Progenitor cell of endocrine pancreas (in vitro differentiated cells): ENCODE measurements around the gene FER. TPM values are rescaled to one million over a fixed set of nuclear protein-coding genes. Genes with fewer than 3 reads are reported as not detected.

Experiments used
- DNase-seq: peaks from one replicate; pipeline ENCODE4 v3.0.0; 2021; ENCODE audit warnings: low spot score; ENCODE audit not compliant: unreplicated experiment
- H3K27ac Mint-ChIP-seq: 2 replicates; pipeline ENCODE4 v1.8.0; 2021; ENCODE audit warnings: mild to moderate bottlenecking, moderate library complexity, mixed read lengths
- H3K27me3 Mint-ChIP-seq: 2 replicates; pipeline ENCODE4 v1.8.0; 2021; ENCODE audit warnings: mixed read lengths
- H3K36me3 Mint-ChIP-seq: 2 replicates; pipeline ENCODE4 v1.8.0; 2022; ENCODE audit warnings: mixed read lengths; ENCODE audit not compliant: insufficient read depth
- H3K4me1 Mint-ChIP-seq: 2 replicates; pipeline ENCODE4 v1.8.0; 2021; ENCODE audit warnings: low read depth, mixed read lengths
- H3K4me3 Mint-ChIP-seq: 2 replicates; pipeline ENCODE4 v1.8.0; 2021; ENCODE audit warnings: low read depth, mild to moderate bottlenecking, moderate library complexity, mixed read lengths
- H3K9me3 Mint-ChIP-seq: 2 replicates; pipeline ENCODE4 v1.8.0; 2021; ENCODE audit warnings: low read depth, mixed read lengths
- total RNA-seq: library from RNA; stranded (reverse); gene quantifications from 2 replicates; pipeline ENCODE4 v1.2.1, GENCODE V29; 2021
- TF ChIP-seq, protein P1 (sequence below): fragments of 200-600 bp; sonication (generic); IDR thresholded peaks from one replicate; pipeline ENCODE4 v1.5.0; 2021; ENCODE audit warnings: antibody characterized with exemption, mild to moderate bottlenecking; ENCODE audit not compliant: unreplicated experiment

The FER gene
- total RNA-seq, 1 donor from 2014 or later = 34.8 TPM

DNA sequence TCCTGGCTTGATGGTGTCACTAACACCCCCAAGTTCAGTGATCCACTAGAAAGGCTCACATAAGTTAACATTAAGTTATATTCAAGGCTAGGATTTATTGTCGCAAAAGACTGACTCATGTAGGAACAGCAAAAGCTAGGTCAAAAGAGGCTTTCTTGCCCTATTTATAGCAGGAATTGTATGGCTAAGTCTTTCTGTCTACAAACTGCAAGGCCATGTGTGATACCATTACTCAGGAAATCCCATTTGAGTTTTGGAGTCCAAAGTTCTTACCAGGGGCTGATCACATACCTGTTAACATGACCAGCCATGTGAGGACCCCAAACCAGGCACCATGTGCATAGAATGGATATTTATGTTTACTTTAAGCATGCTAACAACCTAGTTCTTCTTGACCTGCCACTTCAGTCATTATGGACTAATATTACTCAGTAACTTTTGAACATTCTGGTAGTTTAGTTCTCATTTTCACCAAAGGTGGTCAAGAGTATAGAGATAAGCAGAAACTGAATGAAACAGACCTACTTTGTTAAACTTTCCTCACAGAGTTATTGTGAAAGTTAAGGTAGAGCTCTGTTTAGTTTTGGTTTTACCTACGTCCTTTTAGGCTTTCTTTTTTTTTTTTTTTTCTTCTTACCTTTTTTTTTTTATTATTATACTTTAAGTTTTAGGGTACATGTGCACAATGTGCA, 281.1 kb downstream of the FER start:
- Mint-ChIP-seq H3K27me3 (no peaks in the 10 kb centered on the region), H3K4me1 (peaks cover 17% of the 10 kb centered on the region), H3K9me3 (peaks cover 3% of the 10 kb centered on the region), H3K4me3 (no peak overlapping the region), H3K36me3 (peaks cover 5% of the 10 kb centered on the region), H3K27ac (no peak overlapping the region)
- DNase-seq = no peak
- TF ChIP-seq, protein P1, sequence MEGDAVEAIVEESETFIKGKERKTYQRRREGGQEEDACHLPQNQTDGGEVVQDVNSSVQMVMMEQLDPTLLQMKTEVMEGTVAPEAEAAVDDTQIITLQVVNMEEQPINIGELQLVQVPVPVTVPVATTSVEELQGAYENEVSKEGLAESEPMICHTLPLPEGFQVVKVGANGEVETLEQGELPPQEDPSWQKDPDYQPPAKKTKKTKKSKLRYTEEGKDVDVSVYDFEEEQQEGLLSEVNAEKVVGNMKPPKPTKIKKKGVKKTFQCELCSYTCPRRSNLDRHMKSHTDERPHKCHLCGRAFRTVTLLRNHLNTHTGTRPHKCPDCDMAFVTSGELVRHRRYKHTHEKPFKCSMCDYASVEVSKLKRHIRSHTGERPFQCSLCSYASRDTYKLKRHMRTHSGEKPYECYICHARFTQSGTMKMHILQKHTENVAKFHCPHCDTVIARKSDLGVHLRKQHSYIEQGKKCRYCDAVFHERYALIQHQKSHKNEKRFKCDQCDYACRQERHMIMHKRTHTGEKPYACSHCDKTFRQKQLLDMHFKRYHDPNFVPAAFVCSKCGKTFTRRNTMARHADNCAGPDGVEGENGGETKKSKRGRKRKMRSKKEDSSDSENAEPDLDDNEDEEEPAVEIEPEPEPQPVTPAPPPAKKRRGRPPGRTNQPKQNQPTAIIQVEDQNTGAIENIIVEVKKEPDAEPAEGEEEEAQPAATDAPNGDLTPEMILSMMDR = no peak

- peaks cover 17% of the 10 kb centered on the region for H3K4me1 Mint-ChIP-seq
- no peaks in the 10 kb centered on the region for H3K27me3 Mint-ChIP-seq
- H3K27ac Mint-ChIP-seq = no peak overlapping the region
- TF ChIP-seq, protein P1 = no peak
- DNase-seq = no peak
- H3K36me3 Mint-ChIP-seq = no peaks in the 10 kb centered on the region
- H3K9me3 Mint-ChIP-seq = no peaks in the 10 kb centered on the region
- no peak overlapping the region for H3K4me3 Mint-ChIP-seq
These were observed 282.1 kb downstream of the FER start for GRCh38 chr5:109029847-109030246.

GRCh38 chr5:109030360-109031143, 282.9 kb downstream of the FER start:
- Mint-ChIP-seq H3K27ac (peak overlapping the region; percentile 14), H3K36me3 (no peaks in the 10 kb centered on the region), H3K4me1 (peaks cover 17% of the 10 kb centered on the region), H3K27me3 (no peaks in the 10 kb centered on the region), H3K9me3 (no peaks in the 10 kb centered on the region), H3K4me3 (peak overlapping the region; percentile 7)
- no peak for DNase-seq
- TF ChIP-seq, protein P1 = no peak

DNA sequence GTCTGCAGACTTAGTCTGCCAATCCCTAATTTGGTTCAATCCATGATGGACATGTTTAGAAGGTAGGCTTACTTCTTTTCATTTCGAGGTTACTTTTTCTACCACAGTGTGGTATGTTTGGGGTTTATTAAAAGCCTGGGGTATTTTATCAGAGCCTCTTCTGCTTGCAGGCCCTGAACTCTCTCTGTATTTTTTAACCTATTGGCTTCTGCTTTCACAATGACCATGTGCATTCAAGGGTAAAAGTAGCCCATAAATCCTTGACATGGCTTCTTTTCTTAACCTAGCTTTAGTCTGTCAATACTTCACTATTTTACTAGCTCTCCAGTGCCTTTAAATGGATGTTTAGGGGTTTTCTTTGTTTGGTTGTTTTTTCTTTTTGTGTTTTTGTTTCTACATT, 286.6 kb downstream of the FER start:
- peaks cover 17% of the 10 kb centered on the region for H3K4me1 Mint-ChIP-seq
- H3K27ac Mint-ChIP-seq = no peak overlapping the region
- DNase-seq = no peak
- TF ChIP-seq, protein P1 = no peak
- H3K9me3 Mint-ChIP-seq = no peaks in the 10 kb centered on the region
- H3K27me3 Mint-ChIP-seq = no peaks in the 10 kb centered on the region
- H3K36me3 Mint-ChIP-seq = no peaks in the 10 kb centered on the region
- H3K4me3 Mint-ChIP-seq = no peak overlapping the region

- Mint-ChIP-seq H3K27ac (no peak overlapping the region), H3K4me1 (peaks cover 5% of the 10 kb centered on the region), H3K9me3 (no peaks in the 10 kb centered on the region), H3K27me3 (no peaks in the 10 kb centered on the region), H3K4me3 (no peak overlapping the region), H3K36me3 (no peaks in the 10 kb centered on the region)
- TF ChIP-seq, protein P1 = no peak
- no peak for DNase-seq
These were observed 287.7 kb downstream of the FER start for GRCh38 chr5:109035436-109035835.
